ENCODE measurements around the gene ARMH4.
"Not testable (repeated sequence)": the region's sequence is repeated elsewhere in the genome, so short reads cannot be mapped to it uniquely, and the experiment has no call there.

Gene ARMH4

DNA sequence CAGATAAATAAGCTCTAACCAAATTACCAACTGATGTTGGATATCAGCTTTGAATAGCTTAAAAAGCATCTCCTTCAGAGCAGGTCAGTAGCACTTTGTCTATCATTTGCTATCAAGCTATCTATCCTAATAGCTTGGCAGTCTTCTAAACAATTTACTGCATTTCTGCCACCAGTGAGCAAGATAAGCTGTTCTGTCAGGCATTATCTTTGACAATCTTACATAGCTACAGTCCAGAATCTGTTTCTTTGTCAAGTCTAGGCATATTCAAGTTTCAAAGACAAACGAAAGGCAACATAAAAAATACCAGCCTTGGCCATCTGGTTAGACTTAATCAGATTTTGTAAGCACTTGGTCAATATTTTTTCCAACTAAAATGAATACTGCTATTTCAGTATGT lies 5.6 kb downstream of the ARMH4 start:
- no peak for DNase-seq (ENCODE audit: low spot score)

GRCh38 chr14:58145936-58146335 lies 6.1 kb downstream of the ARMH4 start:
- DNase-seq (ENCODE audit: low spot score), result no peak

DNA sequence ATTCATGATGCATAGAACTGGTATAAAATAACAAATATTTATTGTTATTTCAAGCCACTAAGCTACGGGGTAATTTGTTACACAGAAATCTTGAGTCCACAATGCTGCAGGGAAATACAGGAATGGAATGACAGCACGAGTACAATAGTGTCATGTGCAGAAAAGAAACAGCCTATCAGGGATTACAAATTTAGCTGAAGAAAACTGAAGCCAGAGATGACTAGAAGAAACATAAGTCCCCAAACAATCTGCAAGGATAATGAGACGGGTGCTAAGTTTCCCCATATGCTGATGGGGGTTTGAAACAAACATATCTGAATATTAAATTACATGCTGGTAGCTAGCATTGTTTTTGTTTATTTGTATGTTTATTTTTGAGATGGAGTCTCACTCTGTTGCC lies 8.9 kb downstream of the ARMH4 start:
- no peak for DNase-seq (ENCODE audit: low spot score)

- DNase-seq (ENCODE audit: low spot score), result no peak
Observed at GRCh38 chr14:58141893-58142292, 10.1 kb downstream of the ARMH4 start.

- no peak for DNase-seq (ENCODE audit: low spot score)
Observed at GRCh38 chr14:58138714-58139482, 13.1 kb downstream of the ARMH4 start.

- no peak for DNase-seq (ENCODE audit: low spot score)
Observed at GRCh38 chr14:58138031-58138713, 13.8 kb downstream of the ARMH4 start.

- DNase-seq (ENCODE audit: low spot score), result no peak
Observed at GRCh38 chr14:58133739-58134138, 18.3 kb downstream of the ARMH4 start.

DNA sequence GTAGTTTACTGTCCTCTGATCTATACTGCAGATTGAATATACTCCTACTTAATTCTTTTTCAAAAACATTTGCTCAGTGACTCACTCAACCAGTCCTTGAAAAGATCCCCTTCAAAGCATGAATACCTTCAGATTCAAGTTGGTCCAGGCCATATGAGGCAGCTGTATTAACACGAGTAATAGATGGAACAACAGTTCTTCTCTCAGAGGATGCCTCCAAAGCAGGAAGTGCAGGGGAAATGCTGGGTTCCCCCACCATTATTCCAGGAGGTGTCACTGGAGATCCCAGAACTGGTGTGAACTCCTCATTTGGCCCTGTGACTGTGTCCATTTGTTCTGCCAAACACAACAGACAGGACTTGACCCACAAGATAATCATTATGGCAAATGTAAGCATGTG lies 20.6 kb downstream of the ARMH4 start:
- DNase-seq (ENCODE audit: low spot score), result no peak

GRCh38 chr14:58130116-58130782 lies 21.8 kb downstream of the ARMH4 start:
- no peak for DNase-seq (ENCODE audit: low spot score)

- no peak for DNase-seq (ENCODE audit: low spot score)
Observed at GRCh38 chr14:58129208-58129607, 22.8 kb downstream of the ARMH4 start.

DNA sequence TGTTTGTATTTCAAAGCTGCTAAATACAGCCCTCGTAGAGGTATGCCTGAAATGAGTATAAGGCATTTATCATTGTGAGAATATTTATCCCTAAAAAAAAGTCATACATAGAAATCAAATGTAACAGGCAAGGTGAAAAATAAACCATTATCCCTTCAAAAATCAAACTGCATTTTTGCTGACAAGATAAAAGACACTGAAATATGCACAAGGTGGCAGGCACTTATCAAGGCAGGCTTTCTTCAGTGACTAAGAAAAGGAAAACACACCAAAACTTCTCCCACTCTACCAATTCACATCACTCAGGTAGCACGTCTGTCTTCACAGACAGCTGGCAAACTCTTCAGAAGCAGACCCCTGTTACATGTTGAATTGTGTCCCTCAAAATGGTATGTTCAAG lies 23.6 kb downstream of the ARMH4 start:
- DNase-seq (ENCODE audit: low spot score), result no peak

DNA sequence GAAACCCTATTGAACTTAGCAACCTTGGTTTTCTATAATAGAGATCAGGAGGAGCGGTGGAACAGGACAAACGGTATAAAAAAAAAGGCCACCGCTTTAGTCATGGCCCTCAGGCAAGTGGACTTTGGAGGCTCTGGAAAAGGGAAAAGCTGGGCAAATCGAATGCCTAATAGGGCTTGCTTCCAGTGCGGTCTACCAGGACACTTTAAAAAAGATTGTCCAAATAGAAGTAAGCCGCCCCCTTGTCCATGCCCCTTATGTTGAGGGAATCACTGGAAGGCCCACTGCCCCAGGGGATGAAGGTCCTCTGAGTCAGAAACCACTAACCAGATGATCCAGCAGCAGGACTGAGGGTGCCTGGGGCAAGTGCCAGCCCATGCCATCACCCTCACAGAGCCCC lies 29.5 kb downstream of the ARMH4 start:
- DNase-seq (ENCODE audit: low spot score), result not testable (repeated sequence)

- no peak for DNase-seq (ENCODE audit: low spot score)
Observed at GRCh38 chr14:58121530-58122186, 30.4 kb downstream of the ARMH4 start.

- DNase-seq (ENCODE audit: low spot score), result no peak
Observed at GRCh38 chr14:58119381-58119780, 32.6 kb downstream of the ARMH4 start.

DNA sequence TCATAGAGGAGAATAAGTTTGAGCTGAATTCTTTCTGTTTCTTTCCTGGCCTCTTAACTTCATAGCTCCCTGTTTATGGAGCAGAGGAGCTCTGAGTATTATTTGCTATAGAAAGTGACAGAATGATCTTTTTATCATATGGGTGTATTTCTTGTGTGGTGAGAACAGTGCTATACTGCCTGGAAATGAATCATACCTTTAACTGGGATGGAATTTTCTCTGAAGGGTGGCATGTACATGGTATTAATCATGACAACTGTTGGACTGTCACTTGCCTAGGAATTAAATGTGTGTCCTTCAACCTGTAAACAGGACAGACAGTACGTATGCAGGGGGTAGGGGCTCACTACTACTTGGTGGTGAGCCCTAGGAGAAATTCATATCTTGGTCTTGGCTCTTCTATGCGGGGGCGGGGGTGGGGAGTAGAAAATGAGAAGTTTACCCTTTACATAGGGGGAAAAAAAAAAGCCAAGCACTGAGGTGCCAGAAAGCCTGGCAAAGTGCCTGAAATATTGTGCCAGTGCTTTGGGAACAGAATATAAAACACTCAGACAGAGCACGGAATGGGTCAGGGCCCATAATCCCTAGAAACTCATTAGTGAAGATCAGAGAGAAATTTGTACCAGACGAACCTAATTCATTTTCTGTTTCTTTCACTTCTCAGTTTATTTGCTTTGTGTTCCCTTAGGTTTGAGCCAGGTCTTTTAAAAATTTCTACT lies 33.8 kb downstream of the ARMH4 start:
- no peak for DNase-seq (ENCODE audit: low spot score)

- no peak for DNase-seq (ENCODE audit: low spot score)
Observed at GRCh38 chr14:58109744-58110143, 42.3 kb downstream of the ARMH4 start.

DNA sequence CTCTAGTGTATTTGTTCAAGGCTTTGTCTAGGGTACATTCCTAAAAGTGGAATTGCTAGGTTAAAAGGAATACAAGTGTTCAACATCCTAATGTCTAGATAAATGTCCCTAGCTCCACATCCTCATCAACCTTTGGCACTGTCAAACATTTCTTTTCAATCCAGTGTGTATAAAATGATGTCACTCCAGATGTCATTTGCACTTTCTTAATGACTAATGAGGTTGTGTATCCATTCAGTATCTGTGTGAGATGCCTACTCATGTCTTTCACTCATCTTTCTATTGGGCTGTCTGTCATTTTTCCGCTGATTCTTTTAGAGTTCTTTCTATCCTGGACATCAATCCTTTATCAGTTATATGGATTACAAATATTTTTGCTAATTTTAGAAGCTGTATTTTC lies 43.3 kb downstream of the ARMH4 start:
- no peak for DNase-seq (ENCODE audit: low spot score)

DNA sequence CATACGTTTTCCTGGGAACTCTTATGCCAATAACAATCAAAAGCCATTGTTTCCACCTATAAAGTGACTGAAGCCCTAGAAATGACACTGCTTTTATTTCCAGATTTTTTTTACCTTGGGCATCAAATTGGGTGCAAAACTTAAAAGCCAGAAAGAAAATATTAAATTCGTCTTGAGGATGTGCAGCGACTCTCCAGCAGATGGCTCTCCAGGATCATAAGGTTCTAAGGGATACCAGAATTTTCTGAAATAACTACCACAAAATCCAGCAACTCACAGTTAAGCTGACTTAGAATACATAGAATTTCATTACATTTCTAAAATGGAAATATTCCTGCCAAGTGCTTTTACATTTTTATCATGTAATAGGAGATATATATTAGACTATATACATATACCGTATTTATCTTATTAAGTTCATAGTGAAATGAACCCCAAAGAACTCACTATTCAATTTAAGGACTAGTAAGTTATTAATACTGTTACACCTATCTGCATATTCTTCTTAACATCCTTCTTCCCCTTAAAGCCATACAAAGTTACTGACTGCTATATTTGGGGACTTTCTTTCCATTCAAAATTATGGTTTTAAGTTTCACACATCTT lies 44.0 kb downstream of the ARMH4 start:
- peak; percentile 52 for DNase-seq (ENCODE audit: low spot score)

- DNase-seq (ENCODE audit: low spot score), result no peak
Observed at GRCh38 chr14:58107041-58107440, 45.0 kb downstream of the ARMH4 start.

DNA sequence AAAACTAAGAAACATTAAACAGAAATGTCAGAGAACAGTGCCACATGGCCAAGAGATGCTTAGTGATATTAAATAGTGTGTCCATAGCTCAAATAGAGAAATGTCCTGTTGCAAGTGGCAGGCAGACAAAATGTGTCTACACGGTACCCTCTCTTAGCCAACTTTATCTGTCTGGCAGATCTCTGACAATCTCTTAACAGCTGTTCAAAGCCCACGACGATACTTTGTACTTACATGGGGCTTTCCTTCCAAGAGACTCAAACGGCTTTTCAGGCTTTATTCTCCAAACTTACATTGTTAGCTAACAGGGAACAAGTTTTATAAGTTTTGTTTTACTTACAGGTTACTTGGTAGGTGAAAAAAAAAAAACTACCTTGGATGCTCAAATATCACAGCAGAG lies 45.6 kb downstream of the ARMH4 start:
- no peak for DNase-seq (ENCODE audit: low spot score)

- peak; percentile 5 for DNase-seq (ENCODE audit: low spot score)
Observed at GRCh38 chr14:58104808-58105207, 47.2 kb downstream of the ARMH4 start.
